Measurements from ENCODE around the gene TMEM205. TPM values are rescaled to one million over a fixed set of nuclear protein-coding genes. Genes with fewer than 3 reads are reported as not detected.
A peak's percentile ranks its signal among the peaks of the same experiment; 100 is the strongest.
"Not testable (repeated sequence)": the region's sequence is repeated elsewhere in the genome, so short reads cannot be mapped to it uniquely, and the experiment has no call there.

TMEM205 gene
- total RNA-seq, 1 donor, result 59.4 TPM

DNA sequence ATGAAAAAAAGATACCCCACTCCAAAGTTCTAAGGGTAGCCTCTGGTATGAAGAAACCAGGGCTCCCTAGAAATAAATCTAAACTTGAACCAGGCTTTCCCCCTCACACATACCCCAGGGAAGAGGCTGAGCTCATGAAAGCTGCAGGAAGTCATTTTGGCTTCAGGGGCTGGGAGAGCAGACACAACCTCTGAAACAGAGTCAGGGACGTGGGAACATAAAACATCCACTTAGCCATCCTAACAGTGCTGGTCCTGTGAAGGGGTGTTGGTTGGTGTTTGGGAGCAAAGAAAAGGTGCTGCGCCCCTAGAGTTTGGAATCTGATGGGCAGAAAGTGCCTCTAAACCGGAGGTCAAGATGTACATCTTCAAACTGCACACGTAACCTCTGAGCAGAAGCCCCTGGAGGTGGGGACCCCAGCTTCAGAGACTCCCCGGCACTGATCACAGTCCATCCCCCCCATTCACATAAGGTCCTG, 22.4 kb downstream of the TMEM205 start:
- peaks cover 14% of the 10 kb centered on the region for H3K4me1 ChIP-seq (ENCODE audit: insufficient read depth, low read length)
- no peak for TF ChIP-seq CTCF (IDR thresholded peaks at IDR 0.05; ENCODE audit: extremely low read depth, low read depth, low read length)
- H3K79me2 ChIP-seq (ENCODE audit: insufficient read depth, low read length), result no peaks in the 10 kb centered on the region
- H3K27ac ChIP-seq (ENCODE audit: low read depth, low read length), result peak overlapping the region; percentile 60
- peak overlapping the region; percentile 79 for H3K4me2 ChIP-seq (ENCODE audit: insufficient read depth, low read length)
- no peaks in the 10 kb centered on the region for H3K27me3 ChIP-seq (ENCODE audit: insufficient read depth, low read length)
- H4K20me1 ChIP-seq (ENCODE audit: insufficient read depth, low read length), result no peaks in the 10 kb centered on the region
- peak overlapping the region; percentile 54 for H3K4me3 ChIP-seq (ENCODE audit: insufficient read depth, low read length)
- DNase-seq (ENCODE audit: insufficient read length, low spot score, missing footprints), result no peak
- H3K36me3 ChIP-seq (ENCODE audit: insufficient read depth, low read length), result no peaks in the 10 kb centered on the region
- no peaks in the 10 kb centered on the region for H3K9me3 ChIP-seq (ENCODE audit: low read depth, low read length)
- peak overlapping the region; percentile 56 for H2AFZ ChIP-seq (ENCODE audit: low read length)

DNA sequence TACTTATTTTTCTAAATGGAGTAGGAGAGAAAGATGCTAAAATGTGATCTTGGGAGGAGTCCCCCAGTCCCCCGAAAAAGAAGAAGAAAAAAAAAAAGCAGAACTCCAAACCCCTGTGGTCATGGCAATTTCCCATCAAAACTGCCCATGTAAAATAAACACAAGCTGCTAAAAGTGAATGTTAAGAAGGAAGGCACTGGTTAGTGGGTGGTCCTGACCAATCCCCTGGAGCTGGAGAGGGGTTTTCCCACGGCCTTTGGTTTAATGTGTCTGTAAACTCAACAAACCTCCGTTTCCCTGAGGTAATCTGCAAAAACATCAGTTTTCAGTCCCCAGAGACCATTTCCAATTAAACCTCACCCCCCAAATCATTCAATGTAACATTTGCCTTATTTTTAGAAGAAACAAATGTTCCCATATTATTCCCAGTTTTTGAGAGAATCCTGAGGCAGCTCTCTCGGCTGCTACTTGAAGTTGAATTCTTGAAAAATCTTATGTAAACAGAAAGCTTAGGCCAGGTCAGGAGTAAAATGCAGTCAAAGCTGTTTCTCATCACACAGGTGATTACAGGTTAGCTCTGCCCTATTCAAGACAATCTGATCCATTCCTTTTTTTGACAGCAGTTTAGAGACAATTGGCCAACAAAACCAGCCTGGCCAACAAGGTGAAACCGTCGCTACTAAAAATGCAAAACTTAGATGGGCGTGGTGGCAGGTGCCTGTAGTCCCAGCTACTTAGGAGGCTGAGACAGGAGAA, 23.6 kb downstream of the TMEM205 start:
- Histone ChIP-seq H3K27me3 (ENCODE audit: insufficient read depth, low read length) (no peaks in the 10 kb centered on the region), H4K20me1 (ENCODE audit: insufficient read depth, low read length) (no peaks in the 10 kb centered on the region), H3K9me3 (ENCODE audit: low read depth, low read length) (no peaks in the 10 kb centered on the region), H3K36me3 (ENCODE audit: insufficient read depth, low read length) (no peaks in the 10 kb centered on the region), H3K27ac (ENCODE audit: low read depth, low read length) (no peak overlapping the region), H3K4me1 (ENCODE audit: insufficient read depth, low read length) (peaks cover 14% of the 10 kb centered on the region), H2AFZ (ENCODE audit: low read length) (no peak overlapping the region), H3K4me2 (ENCODE audit: insufficient read depth, low read length) (no peak overlapping the region), H3K79me2 (ENCODE audit: insufficient read depth, low read length) (no peaks in the 10 kb centered on the region), H3K4me3 (ENCODE audit: insufficient read depth, low read length) (no peak overlapping the region)
- no peak for DNase-seq (ENCODE audit: insufficient read length, low spot score, missing footprints)
- no peak for TF ChIP-seq CTCF (IDR thresholded peaks at IDR 0.05; ENCODE audit: extremely low read depth, low read depth, low read length)

DNA sequence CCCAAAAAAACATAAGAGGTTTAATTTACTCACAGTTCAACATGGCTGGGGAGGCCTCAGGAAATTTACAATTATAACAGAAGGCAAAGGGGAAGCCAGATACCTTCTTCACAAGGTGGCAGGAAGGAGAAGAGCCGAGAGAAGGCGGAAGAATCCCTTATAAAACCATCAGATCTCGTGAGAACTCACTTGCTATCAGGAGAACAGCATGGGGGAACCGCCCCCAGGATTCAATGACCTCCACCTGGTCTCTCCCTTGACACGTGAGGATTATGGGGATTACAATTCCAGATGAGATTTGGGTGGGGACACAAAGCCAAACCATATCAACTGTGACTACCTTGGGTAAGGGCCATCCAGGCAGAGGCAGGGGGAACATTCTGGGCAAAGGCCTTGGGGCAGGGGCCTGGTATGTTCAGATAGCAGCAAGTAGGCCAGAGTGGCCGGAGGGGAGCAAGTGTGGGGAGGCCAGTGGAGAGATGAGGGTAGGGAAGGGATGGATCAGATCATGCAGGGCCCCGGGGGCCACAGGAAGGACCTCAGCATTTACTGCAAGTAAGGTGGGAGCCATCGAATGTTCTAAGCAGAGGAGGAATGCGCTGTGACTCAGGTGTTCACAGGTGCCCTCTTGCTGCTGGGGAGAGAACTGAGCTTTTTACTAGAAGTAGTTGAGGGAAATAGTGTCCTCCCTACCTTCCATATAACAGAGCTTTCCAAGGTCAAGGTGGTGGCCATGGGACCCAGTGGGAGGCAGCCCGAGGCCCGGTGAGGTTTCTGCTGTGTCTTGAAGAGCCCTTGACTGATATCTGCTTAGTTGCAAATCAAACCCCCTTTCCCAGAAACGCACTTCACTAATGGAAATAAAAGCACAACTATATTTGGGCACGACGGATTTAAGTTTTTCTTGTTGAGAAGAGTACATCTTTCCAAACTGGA, 24.6 kb downstream of the TMEM205 start:
- no peak for TF ChIP-seq CTCF (IDR thresholded peaks at IDR 0.05; ENCODE audit: extremely low read depth, low read depth, low read length)
- Histone ChIP-seq H3K27me3 (ENCODE audit: insufficient read depth, low read length) (no peaks in the 10 kb centered on the region), H4K20me1 (ENCODE audit: insufficient read depth, low read length) (no peaks in the 10 kb centered on the region), H2AFZ (ENCODE audit: low read length) (no peak overlapping the region), H3K4me3 (ENCODE audit: insufficient read depth, low read length) (no peak overlapping the region), H3K36me3 (ENCODE audit: insufficient read depth, low read length) (no peaks in the 10 kb centered on the region), H3K4me2 (ENCODE audit: insufficient read depth, low read length) (no peak overlapping the region), H3K4me1 (ENCODE audit: insufficient read depth, low read length) (peaks cover 14% of the 10 kb centered on the region), H3K9me3 (ENCODE audit: low read depth, low read length) (no peaks in the 10 kb centered on the region), H3K79me2 (ENCODE audit: insufficient read depth, low read length) (no peaks in the 10 kb centered on the region), H3K27ac (ENCODE audit: low read depth, low read length) (no peak overlapping the region)
- no peak for DNase-seq (ENCODE audit: insufficient read length, low spot score, missing footprints)

DNA sequence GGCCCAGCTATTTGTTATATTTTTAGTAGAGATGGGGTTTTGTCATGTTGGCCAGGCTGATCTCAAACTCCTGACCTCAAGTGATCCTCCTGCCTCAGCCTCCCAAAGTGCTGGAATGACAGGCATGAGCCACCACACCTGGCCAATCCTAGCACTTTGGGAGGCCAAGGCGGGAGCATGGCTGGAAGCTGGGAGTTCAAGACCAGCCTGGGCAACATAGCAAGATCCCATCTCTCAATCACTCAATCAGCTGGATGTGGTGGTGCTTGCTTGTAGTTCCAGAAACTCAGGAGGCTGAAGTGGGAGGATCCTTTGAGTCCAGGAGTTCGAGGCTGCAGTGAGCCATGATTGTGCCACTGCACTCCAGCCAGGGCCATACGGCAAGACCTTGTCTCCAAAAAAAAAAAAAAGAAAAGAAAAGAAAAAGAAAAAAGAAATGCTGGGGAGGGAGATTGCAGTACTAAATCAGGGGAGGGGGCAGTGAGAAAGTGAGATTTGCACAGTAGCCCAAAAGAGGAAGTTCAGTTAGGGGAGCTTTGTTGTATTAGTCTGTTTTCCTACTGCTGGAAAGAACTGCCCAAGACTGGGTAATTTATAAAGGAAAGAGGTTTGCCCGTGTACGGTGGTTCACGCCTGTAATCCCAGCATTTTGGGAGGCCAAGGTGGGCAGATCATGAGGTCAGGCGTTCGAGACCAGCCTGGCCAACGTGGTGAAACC, 25.6 kb downstream of the TMEM205 start:
- not testable (repeated sequence) for H2AFZ ChIP-seq (ENCODE audit: low read length); H3K27me3 ChIP-seq (ENCODE audit: insufficient read depth, low read length); DNase-seq (ENCODE audit: insufficient read length, low spot score, missing footprints); H3K4me2 ChIP-seq (ENCODE audit: insufficient read depth, low read length); H3K27ac ChIP-seq (ENCODE audit: low read depth, low read length); H4K20me1 ChIP-seq (ENCODE audit: insufficient read depth, low read length); H3K36me3 ChIP-seq (ENCODE audit: insufficient read depth, low read length); H3K4me3 ChIP-seq (ENCODE audit: insufficient read depth, low read length); H3K9me3 ChIP-seq (ENCODE audit: low read depth, low read length); H3K79me2 ChIP-seq (ENCODE audit: insufficient read depth, low read length)
- H3K4me1 ChIP-seq (ENCODE audit: insufficient read depth, low read length), result peaks cover 14% of the 10 kb centered on the region

Data from osteoblast (primary cell).